ENCODE results near the gene DNAH17. TPM values are rescaled to one million over a fixed set of nuclear protein-coding genes. Genes with fewer than 3 reads are reported as not detected.

DNAH17 gene
- total RNA-seq, 2 donors from 2014 or later = 0.87 to 6.9 TPM

DNA sequence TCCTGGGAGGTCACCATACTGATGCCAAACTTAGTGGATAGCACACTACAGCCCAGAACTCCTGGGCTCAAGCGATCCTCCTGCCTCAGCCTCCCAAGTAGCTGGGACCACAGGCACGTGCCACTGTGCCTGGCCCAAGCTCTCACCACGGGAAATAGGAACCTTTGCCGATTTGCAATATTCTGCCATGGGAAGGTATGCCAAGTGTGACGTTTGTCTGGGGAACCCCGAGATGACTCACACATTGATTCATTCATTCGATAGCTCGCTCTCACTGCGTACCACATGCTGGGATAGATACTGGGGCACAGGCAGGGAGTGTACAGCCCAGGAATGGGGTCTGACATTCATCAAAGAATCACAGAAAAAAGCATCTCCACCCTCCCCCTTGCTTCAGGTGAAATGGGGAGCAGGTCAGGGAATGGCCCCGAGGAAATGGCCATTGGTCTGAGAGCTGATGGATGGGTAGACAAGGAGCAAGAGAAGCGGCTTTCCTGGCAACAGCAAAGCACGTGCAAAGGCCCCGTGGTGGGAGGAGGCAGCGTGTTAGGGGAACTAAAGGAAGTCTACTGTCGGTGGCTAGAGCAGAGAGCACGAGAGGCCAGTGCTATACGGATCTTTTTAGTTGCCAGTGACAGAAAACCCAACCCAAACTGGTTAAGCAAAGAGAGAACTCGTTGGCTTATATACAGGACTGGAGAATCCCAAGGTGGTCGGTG lies 44.1 kb downstream of the DNAH17 start:
- intact Hi-C loops (cut with DNase I) = no loop called here
- WGBS = 89% methylated on average over 16 of the region's 19 CpGs

DNA sequence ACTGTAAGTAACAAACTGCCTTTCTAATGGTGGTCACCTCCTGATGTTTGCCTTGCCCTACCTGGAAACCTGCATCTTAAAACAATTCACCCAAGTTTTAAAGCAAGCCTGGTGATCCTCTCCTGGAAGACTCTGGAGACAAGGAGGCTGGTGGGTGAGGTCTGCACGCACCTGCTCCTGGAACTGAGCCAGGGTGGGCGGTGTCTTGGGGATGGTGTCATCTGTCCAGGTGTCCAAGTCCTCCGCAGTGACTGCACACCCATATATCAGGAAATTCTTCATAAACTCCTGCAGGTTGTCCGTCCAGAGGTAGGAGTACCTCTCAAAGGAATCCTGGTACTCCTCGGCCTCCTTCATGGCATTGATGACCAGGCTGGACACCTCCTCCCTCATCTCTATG lies 44.9 kb downstream of the DNAH17 start:
- no peak overlapping the region for H3K4me3 ChIP-seq
- no peak for DNase-seq (ENCODE audit: low spot score)
- H3K36me3 ChIP-seq = no peaks in the 10 kb centered on the region
- H3K27ac ChIP-seq = no peak overlapping the region
- H3K9me3 ChIP-seq = no peaks in the 10 kb centered on the region
- no peaks in the 10 kb centered on the region for H3K4me1 ChIP-seq (replicated peaks)
- no peaks in the 10 kb centered on the region for H3K27me3 ChIP-seq (replicated peaks; ENCODE audit: insufficient read depth)
- TF ChIP-seq POLR2A (IDR thresholded peaks at IDR 0.05) (no peak), POLR2AphosphoS5 (IDR thresholded peaks at IDR 0.05) (no peak)
- TF ChIP-seq, protein P1, sequence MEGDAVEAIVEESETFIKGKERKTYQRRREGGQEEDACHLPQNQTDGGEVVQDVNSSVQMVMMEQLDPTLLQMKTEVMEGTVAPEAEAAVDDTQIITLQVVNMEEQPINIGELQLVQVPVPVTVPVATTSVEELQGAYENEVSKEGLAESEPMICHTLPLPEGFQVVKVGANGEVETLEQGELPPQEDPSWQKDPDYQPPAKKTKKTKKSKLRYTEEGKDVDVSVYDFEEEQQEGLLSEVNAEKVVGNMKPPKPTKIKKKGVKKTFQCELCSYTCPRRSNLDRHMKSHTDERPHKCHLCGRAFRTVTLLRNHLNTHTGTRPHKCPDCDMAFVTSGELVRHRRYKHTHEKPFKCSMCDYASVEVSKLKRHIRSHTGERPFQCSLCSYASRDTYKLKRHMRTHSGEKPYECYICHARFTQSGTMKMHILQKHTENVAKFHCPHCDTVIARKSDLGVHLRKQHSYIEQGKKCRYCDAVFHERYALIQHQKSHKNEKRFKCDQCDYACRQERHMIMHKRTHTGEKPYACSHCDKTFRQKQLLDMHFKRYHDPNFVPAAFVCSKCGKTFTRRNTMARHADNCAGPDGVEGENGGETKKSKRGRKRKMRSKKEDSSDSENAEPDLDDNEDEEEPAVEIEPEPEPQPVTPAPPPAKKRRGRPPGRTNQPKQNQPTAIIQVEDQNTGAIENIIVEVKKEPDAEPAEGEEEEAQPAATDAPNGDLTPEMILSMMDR (IDR thresholded peaks at IDR 0.05) = no peak
- intact Hi-C loops (cut with DNase I) = no loop called here
- 73% methylated on average over 5 of the region's 5 CpGs for WGBS

More for the DNA sequence above, 44.1 kb downstream of the DNAH17 start:
- Histone ChIP-seq H3K36me3 (no peaks in the 10 kb centered on the region), H3K4me1 (replicated peaks) (no peaks in the 10 kb centered on the region), H3K27ac (no peak overlapping the region), H3K27me3 (replicated peaks; ENCODE audit: insufficient read depth) (no peaks in the 10 kb centered on the region), H3K9me3 (no peaks in the 10 kb centered on the region), H3K4me3 (no peak overlapping the region)
- TF ChIP-seq POLR2A (IDR thresholded peaks at IDR 0.05) = no peak
- TF ChIP-seq, protein P1 (IDR thresholded peaks at IDR 0.05) = no peak
- TF ChIP-seq POLR2AphosphoS5 (IDR thresholded peaks at IDR 0.05) = no peak
- DNase-seq (ENCODE audit: low spot score) = no peak

DNA sequence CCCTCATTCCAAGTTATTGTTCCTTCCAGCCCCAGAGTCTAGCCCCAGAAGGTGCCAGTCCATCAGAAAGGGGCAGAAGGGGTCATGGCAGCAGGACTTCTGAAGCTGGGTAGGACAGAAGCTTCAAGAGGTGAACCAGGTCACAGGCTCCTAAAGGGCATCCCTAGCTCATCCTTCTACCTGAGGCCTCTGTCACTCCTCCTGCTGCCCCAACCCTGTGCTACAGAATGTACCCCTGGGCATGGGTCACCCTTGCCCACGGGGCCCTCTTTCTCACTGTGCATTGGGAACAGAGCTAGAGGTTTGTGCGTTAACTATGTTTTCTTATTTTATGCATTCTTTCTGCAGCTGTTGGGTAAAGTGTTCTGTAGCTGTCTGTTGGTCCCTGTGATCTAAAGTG lies 46.5 kb downstream of the DNAH17 start:
- H3K4me3 ChIP-seq = no peak overlapping the region
- H3K4me1 ChIP-seq (replicated peaks) = no peaks in the 10 kb centered on the region
- H3K36me3 ChIP-seq = no peaks in the 10 kb centered on the region
- TF ChIP-seq, protein P1 (IDR thresholded peaks at IDR 0.05) = no peak
- no peak for TF ChIP-seq POLR2A (IDR thresholded peaks at IDR 0.05)
- TF ChIP-seq POLR2AphosphoS5 (IDR thresholded peaks at IDR 0.05) = no peak
- H3K27me3 ChIP-seq (replicated peaks; ENCODE audit: insufficient read depth) = no peaks in the 10 kb centered on the region
- no peaks in the 10 kb centered on the region for H3K9me3 ChIP-seq
- no peak for DNase-seq (ENCODE audit: low spot score)
- no peak overlapping the region for H3K27ac ChIP-seq
- 94% methylated on average over 2 of the region's 2 CpGs for WGBS
- intact Hi-C loops (cut with DNase I) = no loop called here

DNA sequence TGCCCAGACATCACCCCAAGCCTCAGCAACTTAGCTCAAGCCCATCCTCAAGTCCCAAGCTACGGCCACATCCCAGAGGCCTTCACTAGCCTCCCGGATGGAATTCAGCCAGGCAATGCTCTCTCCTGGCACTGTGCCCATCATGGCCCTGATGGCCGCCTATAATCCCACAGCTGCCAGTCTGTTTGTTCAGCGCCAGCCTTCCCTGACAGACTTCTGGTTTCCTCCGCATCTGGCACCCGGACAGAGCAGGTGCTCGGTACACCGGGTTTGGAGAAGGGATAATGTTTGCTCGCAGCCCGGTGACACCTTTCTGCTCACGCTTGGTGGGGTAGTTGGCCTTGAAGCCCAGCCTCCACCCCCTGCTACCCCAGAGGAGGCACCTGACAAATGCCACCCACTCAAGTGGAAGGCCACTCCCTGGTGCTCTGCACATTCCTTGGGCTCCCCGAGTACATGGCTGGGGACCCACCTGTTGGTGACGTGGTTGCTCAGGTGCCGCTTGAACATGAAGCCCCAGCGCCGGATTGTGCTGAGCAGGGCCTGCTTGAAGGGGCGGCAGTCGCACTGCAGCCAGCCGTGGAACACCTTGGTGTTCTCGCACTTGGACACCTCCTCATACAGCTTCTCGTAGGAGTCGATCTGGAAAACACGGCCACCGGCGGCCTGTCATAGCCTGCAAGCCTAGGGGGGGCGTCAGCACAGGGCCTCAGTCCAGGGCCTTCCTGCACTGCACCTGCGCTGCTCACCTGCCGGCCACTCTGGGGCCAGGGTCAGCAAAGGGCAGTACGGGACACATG lies 47.1 kb downstream of the DNAH17 start:
- no peak for DNase-seq (ENCODE audit: low spot score)
- intact Hi-C loops (cut with DNase I) = no loop called here
- no peaks in the 10 kb centered on the region for H3K27me3 ChIP-seq (replicated peaks; ENCODE audit: insufficient read depth)

More for the DNA sequence above, 47.1 kb downstream of the DNAH17 start:
- WGBS = 71% methylated on average over 23 of the region's 29 CpGs
- no peaks in the 10 kb centered on the region for H3K4me1 ChIP-seq (replicated peaks)
- H3K9me3 ChIP-seq = no peaks in the 10 kb centered on the region
- H3K27ac ChIP-seq = no peak overlapping the region
- no peaks in the 10 kb centered on the region for H3K36me3 ChIP-seq
- TF ChIP-seq POLR2A (IDR thresholded peaks at IDR 0.05) = no peak
- no peak for TF ChIP-seq POLR2AphosphoS5 (IDR thresholded peaks at IDR 0.05)
- TF ChIP-seq, protein P1 (IDR thresholded peaks at IDR 0.05) = no peak
- H3K4me3 ChIP-seq = no peak overlapping the region
